Measurements from ENCODE around the gene FKTN.

FKTN gene

GRCh38 chr9:105679257-105680022 lies 121.5 kb downstream of the FKTN start:
- no peak for DNase-seq

GRCh38 chr9:105681313-105681712 lies 123.4 kb downstream of the FKTN start:
- DNase-seq: no peak

GRCh38 chr9:105681724-105682123 lies 123.8 kb downstream of the FKTN start:
- DNase-seq: no peak

- DNase-seq: no peak
These were observed 125.9 kb downstream of the FKTN start for GRCh38 chr9:105683688-105684275.

- no peak for DNase-seq
These were observed 129.0 kb downstream of the FKTN start for GRCh38 chr9:105686936-105687335.

Data from SW 1271 (cell line).